GM23338 (cell line): Measurements from ENCODE around the gene POU2AF3. TPM values are rescaled to one million over a fixed set of nuclear protein-coding genes. Genes with fewer than 3 reads are reported as not detected.

Source experiments
- ATAC-seq: fragments of 200-7000 bp; cut with Tn5 transposase; 3 replicates; pipeline ENCODE4 v1.9.1; 2020
- DNase-seq: peaks from one replicate; pipeline ENCODE4 v3.0.0-alpha.2; 2015; ENCODE audit warnings: low spot score
- H2AFZ ChIP-seq: fragments of 200-600 bp; sonication (generic); 2 replicates; pipeline ENCODE4 v1.8.0; 2016; ENCODE audit warnings: antibody characterized with exemption, mild to moderate bottlenecking, moderate library complexity
- H3F3A ChIP-seq: fragments of 200-600 bp; sonication (generic); replicated peaks from 2 replicates; pipeline ENCODE4 v1.8.0; 2017; ENCODE audit warnings: antibody characterized with exemption, mixed run types, low read depth
- H3K27ac ChIP-seq: fragments of 200-600 bp; sonication (generic); 2 replicates; pipeline ENCODE4 v1.6.1; 2016; ENCODE audit warnings: low read depth
- H3K27me3 ChIP-seq: fragments of 200-600 bp; sonication (generic); 2 replicates; pipeline ENCODE4 v1.8.0; 2016; ENCODE audit warnings: mild to moderate bottlenecking, mixed run types, moderate library complexity; ENCODE audit not compliant: insufficient read depth
- H3K36me3 ChIP-seq: fragments of 200-600 bp; sonication (generic); 2 replicates; pipeline ENCODE4 v1.8.0; 2016; ENCODE audit warnings: mild to moderate bottlenecking; ENCODE audit not compliant: insufficient read depth
- H3K4me1 ChIP-seq: fragments of 200-600 bp; sonication (generic); 2 replicates; pipeline ENCODE4 v1.8.0; 2016; ENCODE audit warnings: mild to moderate bottlenecking, moderate library complexity; ENCODE audit not compliant: insufficient read depth
- H3K4me2 ChIP-seq: fragments of 200-600 bp; sonication (generic); 2 replicates; pipeline ENCODE4 v1.7.1; 2017; ENCODE audit warnings: mixed run types
- H3K4me3 ChIP-seq: fragments of 200-600 bp; sonication (generic); 2 replicates; pipeline ENCODE4 v1.6.1; 2016; ENCODE audit warnings: mixed run types
- H3K79me2 ChIP-seq: fragments of 200-600 bp; sonication (generic); replicated peaks from 2 replicates; pipeline ENCODE4 v1.8.0; 2017; ENCODE audit warnings: mild to moderate bottlenecking; ENCODE audit not compliant: insufficient read depth
- H3K9me2 ChIP-seq: fragments of 200-600 bp; sonication (generic); 2 replicates; pipeline ENCODE4 v1.8.0; 2017; ENCODE audit not compliant: insufficient read depth
- H4K20me1 ChIP-seq: fragments of 200-600 bp; sonication (generic); replicated peaks from 2 replicates; pipeline ENCODE4 v1.8.0; 2017; ENCODE audit warnings: mild to moderate bottlenecking; ENCODE audit not compliant: insufficient read depth
- H3K27ac Mint-ChIP-seq: 2 replicates; pipeline ENCODE4 v1.8.0; 2020; ENCODE audit warnings: inconsistent platforms, mild to moderate bottlenecking, moderate library complexity, mixed read lengths
- H3K27me3 Mint-ChIP-seq: 3 replicates; pipeline ENCODE4 v1.8.0; 2022; ENCODE audit warnings: low read depth, mild to moderate bottlenecking, moderate library complexity, mixed read lengths, inconsistent platforms; ENCODE audit not compliant: insufficient read depth, poor library complexity
- H3K36me3 Mint-ChIP-seq: 3 replicates; pipeline ENCODE4 v1.8.0; 2021; ENCODE audit warnings: low read depth, mild to moderate bottlenecking, inconsistent platforms, moderate library complexity, mixed read lengths
- H3K4me1 Mint-ChIP-seq: 3 replicates; pipeline ENCODE4 v1.8.0; 2020; ENCODE audit warnings: mild to moderate bottlenecking, inconsistent platforms, mixed read lengths
- H3K4me3 Mint-ChIP-seq: 3 replicates; pipeline ENCODE4 v1.8.0; 2021; ENCODE audit warnings: moderate library complexity, mild to moderate bottlenecking, inconsistent platforms, mixed read lengths
- H3K9me3 Mint-ChIP-seq: 3 replicates; pipeline ENCODE4 v1.8.0; 2020; ENCODE audit warnings: moderate library complexity, mild to moderate bottlenecking, inconsistent platforms, mixed read lengths
- CREB1 ChIP-seq: fragments of 250-450 bp; sonication (Bioruptor Pico); IDR thresholded peaks from 2 replicates; pipeline ENCODE4 v1.5.0; 2020; ENCODE audit warnings: low read depth, mild to moderate bottlenecking, moderate library complexity
- CTCF ChIP-seq, 2 experiments: fragments of 200-600 bp in 1 of 2; sonication (generic) in 1 of 2; conservative IDR thresholded peaks; 2 replicates each; pipeline versions ENCODE4 v1.5.1 to v1.6.1; 2016 to 2017; ENCODE audit warnings: antibody characterized with exemption in 2 of 2, low read depth in 2 of 2, mild to moderate bottlenecking in 2 of 2, moderate library complexity in 1 of 2
- EZH2 ChIP-seq: fragments of 200-600 bp; sonication (generic); IDR thresholded peaks from one replicate; pipeline ENCODE4 v1.8.0; 2017; ENCODE audit warnings: antibody characterized with exemption, mild to moderate bottlenecking, low read depth; ENCODE audit not compliant: unreplicated experiment
- EZH2phosphoT487 ChIP-seq: fragments of 200-600 bp; sonication (generic); IDR thresholded peaks from one replicate; pipeline ENCODE4 v1.8.1; 2018; ENCODE audit warnings: antibody characterized with exemption; ENCODE audit not compliant: unreplicated experiment
- JUNB ChIP-seq: IDR thresholded peaks from one replicate; pipeline ENCODE4 v1.6.1; 2016; ENCODE audit warnings: antibody characterized with exemption; ENCODE audit not compliant: unreplicated experiment
- NANOG ChIP-seq: IDR thresholded peaks from 2 replicates; pipeline ENCODE4 v1.6.1; 2016; ENCODE audit warnings: antibody characterized with exemption, borderline replicate concordance
- POLR2AphosphoS5 ChIP-seq: IDR thresholded peaks from 2 replicates; pipeline ENCODE4 v1.6.1; 2016; ENCODE audit warnings: antibody characterized with exemption, low read depth
- REST ChIP-seq: IDR thresholded peaks from one replicate; pipeline ENCODE4 v1.6.1; 2018; ENCODE audit warnings: antibody characterized with exemption; ENCODE audit not compliant: unreplicated experiment
- STAT1 ChIP-seq: IDR thresholded peaks from one replicate; pipeline ENCODE4 v1.6.1; 2016; ENCODE audit warnings: antibody characterized with exemption; ENCODE audit not compliant: unreplicated experiment
- ZNF114 ChIP-seq: fragments of 250-450 bp; sonication (Bioruptor Pico); IDR thresholded peaks from 2 replicates; pipeline ENCODE4 v1.5.0; 2020; ENCODE audit warnings: mild to moderate bottlenecking, moderate library complexity
- ZNF331 ChIP-seq: fragments of 250-450 bp; sonication (Bioruptor Pico); IDR thresholded peaks from 2 replicates; pipeline ENCODE4 v1.5.0; 2020; ENCODE audit warnings: low read depth, mild to moderate bottlenecking, moderate library complexity
- ZNF462 ChIP-seq: fragments of 250-450 bp; sonication (Bioruptor Pico); IDR thresholded peaks from 2 replicates; pipeline ENCODE4 v1.5.0; 2020; ENCODE audit warnings: mild to moderate bottlenecking, moderate library complexity
- polyA plus RNA-seq: library from polyadenylated mRNA; unstranded; fragments of >200 nt; fragmentation: Nextera tagmentation; extraction: Ambion mirVana; gene quantifications from 2 replicates; pipeline ENCODE4 v1.2.1, GENCODE V29; 2016
- total RNA-seq: library from RNA; depleted of rRNA; stranded (reverse); fragments of >200 nt; shearing (Covaris generic); gene quantifications from 2 replicates; pipeline ENCODE4 v1.2.3, GENCODE V29; 2014

POU2AF3 gene
- total and polyA plus RNA-seq, 2 experiments from 2014 or later, result 2.7 to 3.4 TPM

GRCh38 chr11:111250936-111251335 is 47.4 kb upstream of the POU2AF3 start (continued):
- TF ChIP-seq REST, result no peak
- TF ChIP-seq EZH2, result no peak
- TF ChIP-seq POLR2AphosphoS5, result no peak
- TF ChIP-seq CREB1 (CRISPR knock-in tag), result no peak
- no peak for TF ChIP-seq EZH2phosphoT487
- TF ChIP-seq NANOG, result no peak
- TF ChIP-seq JUNB, result no peak
- no peak for TF ChIP-seq ZNF114 (CRISPR knock-in tag)
- TF ChIP-seq STAT1, result no peak

- no peak for DNase-seq
- Mint-ChIP-seq H3K27me3 (peaks cover 1% of the 10 kb centered on the region), H3K4me3 (no peak overlapping the region), H3K4me1 (no peaks in the 10 kb centered on the region), H3K27ac (no peak overlapping the region), H3K36me3 (no peaks in the 10 kb centered on the region), H3K9me3 (no peaks in the 10 kb centered on the region)
- H3F3A ChIP-seq, result no peaks in the 10 kb centered on the region
- H3K9me2 ChIP-seq, result peaks cover 9% of the 10 kb centered on the region; the same call in 1 of the 2 replicates
- H3K79me2 ChIP-seq, result no peaks in the 10 kb centered on the region
- TF ChIP-seq ZNF331 (CRISPR knock-in tag) (no peak), POLR2AphosphoS5 (no peak), NANOG (no peak), EZH2 (no peak), ZNF114 (CRISPR knock-in tag) (no peak), CTCF (conservative IDR thresholded peaks at IDR 0.05; ENCODE audit: low read depth in 2 of 2) (no peak), ZNF462 (CRISPR knock-in tag) (no peak)
- no peaks in the 10 kb centered on the region for H3K36me3 ChIP-seq
- no peak overlapping the region for H3K4me3 ChIP-seq
- H3K27me3 ChIP-seq, result no peaks in the 10 kb centered on the region
- ATAC-seq, result no peak
- H3K4me1 ChIP-seq, result no peaks in the 10 kb centered on the region
- no peaks in the 10 kb centered on the region for H4K20me1 ChIP-seq
- H3K4me2 ChIP-seq, result no peak overlapping the region
- H2AFZ ChIP-seq, result no peak overlapping the region
- H3K27ac ChIP-seq, result no peak overlapping the region
Observed at GRCh38 chr11:111253131-111253530, 45.2 kb upstream of the POU2AF3 start.
